Hippocampal formation (tissue), 2 donors: ENCODE results near the gene IL17RE.
A peak's percentile ranks its signal among the peaks of the same experiment; 100 is the strongest.
"Not testable (repeated sequence)": the region's sequence is repeated elsewhere in the genome, so short reads cannot be mapped to it uniquely, and the experiment has no call there.

ENCODE experiments used
- DNase-seq, 2 donors: peaks; one replicate each; lab custom pipeline; 2025; lab: John Stamatoyannopoulos, UW

The IL17RE gene

DNA sequence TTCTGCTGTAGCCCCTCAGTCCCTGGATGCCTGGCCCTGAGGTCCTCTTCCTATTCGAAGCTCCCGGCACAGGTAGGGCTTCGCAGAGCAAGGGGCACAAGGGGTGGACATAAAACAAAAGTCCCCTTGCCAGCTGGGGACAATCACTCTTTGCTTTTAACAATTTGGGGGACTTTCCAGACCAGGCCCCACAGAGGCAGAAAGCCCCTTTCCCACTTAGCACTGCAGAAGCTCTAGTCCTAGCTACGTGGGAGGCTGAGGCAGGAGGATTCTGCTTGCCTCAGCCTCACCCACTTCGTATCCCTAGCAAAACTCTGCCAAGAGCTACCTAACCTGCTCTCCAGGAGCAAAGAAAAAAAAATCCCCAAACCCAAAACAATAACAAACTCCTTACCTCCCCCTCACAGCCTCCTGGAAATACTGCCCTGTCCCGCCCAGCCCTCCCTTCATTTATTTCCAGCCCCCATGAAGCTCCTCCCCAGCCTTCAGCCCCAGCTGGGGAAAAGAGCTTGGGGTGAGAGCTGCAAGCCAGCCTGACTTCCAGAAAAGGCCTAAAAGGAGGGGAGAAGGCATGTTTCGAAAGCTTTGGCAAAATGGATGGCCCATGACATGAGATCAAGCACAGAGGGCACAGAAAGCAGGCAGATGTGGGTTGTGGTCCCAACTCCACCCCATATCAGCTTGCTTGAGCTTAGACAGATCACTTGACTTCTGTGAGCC is 22.7 kb upstream of the IL17RE start, which contains the start of gene CIDEC:
Gene CIDEC, minus strand, starts transcription at position 424 of the 720 bp plus-strand sequence. CDS start 1,767 bp downstream, outside the sequence.
- no peak for DNase-seq

DNA sequence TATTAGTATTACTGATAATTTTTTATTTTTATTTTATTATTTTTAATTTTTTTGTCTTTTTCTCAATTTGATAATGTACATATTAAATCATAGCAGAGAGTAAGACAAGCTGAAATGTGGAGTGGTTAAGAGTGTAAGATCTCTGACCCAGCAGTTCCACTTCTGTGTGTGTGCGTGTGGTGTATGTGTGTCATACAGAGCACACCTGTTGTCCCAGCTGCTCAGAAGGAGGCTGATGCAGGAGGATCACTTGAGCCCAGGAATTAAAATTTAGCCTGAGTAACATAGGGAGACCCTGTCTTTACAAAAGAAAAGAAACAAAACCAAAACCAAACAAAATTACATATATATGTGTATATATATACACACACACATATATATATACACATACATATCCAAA is 21.2 kb upstream of the IL17RE start:
- DNase-seq, result no peak

DNA sequence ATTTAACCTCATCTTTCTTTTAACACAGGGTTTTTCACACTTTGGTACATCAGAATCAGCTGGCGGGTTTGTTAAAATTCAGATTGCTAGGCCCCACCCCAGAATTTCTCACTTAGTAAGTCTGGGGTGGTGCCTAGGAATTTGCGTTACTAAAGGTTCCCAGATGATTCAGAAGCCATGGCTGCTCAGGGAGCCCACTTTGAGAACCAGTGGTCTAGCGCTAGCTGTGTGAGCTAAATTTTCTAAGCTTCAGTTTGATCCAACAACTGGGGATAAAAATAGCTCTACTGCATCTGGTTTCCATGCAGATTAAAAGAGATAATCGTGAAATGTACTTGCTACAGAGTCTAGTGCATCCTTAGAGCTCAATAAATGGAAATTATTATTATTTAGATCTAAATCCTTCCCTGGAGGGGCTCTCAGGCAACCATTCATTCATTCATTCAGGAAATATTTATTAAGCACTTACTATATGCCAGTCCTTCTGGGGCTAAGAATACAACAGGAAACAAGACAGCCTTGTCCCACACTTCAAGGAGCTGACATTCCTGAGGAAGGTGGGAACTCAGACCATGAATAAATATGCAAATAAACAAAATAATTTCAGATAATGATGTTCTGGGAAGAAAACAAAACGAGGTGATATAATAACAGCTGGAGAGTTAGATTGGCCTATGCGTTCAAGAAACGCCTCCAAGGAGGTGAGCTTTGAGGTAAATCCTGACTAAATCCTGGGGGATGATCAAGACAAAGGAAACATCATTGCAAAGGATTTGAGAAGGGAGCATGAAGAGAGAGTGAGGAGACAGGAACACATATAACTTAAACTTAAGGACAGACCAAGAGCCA is 18.7 kb upstream of the IL17RE start:
- DNase-seq, result no peak

DNA sequence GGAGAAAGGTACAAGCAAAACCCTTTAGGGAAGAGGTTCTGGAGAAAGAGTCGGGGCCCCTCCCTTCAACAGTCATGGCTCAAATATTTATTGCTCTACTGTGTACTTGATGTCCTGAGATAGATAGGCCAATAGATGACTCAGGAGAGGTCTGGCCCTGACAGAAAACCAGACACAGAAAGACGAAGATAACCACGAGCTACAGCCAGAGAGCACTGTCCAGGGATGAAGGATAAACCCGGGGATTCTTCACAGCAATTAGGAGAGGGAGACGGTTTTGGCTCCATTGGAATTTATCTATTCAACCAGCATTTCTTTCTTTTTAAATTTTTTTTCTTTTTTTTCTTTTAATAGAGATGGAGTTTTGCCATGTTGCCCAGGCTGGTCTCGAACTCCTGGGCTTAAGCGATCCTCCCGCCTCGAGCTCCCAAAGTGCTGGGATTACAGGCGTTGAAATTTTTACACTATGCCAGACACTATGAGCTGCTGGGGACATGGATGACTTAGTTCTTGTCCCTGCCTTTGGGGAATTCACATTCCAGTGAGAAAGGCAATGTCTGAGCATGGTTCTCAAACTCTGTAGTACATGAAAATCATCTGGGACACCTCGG is 18.0 kb upstream of the IL17RE start:
- no peak for DNase-seq

DNA sequence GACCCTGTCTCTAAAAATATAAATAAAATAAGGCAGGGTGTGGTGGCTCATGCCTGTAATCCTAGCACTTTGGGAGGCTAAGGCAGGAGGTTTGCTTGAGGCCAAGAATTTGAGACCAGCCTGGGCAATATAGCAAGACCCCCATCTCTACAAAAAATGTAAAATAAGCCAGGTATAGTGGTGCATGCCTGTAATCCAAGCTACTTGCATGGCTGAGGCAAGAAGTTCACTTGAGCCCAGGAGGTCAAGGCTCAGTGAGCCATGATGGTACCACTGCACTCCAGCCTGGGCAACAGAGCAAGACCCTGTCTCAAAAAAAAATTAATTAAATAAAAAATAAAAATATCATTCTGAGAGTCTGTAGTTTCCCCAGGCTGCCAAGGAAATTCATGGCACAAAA is 16.3 kb upstream of the IL17RE start:
- DNase-seq, result no peak

DNA sequence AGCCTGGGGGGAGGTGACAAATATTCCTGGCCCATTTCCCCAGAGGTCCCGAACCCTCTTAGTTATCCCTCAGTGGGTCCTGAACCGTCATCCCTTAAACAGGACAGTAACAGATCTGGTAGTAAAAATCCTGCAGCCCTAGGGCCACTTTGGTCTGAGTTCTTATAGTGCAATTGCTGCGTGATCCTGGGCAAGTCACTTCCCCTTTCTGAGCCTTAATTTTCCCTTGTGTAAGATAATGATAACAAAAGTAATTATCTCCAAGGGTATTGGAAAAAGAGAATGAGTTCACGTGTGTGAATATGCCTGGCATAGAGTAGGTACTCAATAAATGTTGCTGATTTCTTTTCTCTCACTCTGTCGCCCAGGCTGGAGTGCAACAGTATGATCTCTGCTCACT is 15.2 kb upstream of the IL17RE start:
- no peak for DNase-seq

DNA sequence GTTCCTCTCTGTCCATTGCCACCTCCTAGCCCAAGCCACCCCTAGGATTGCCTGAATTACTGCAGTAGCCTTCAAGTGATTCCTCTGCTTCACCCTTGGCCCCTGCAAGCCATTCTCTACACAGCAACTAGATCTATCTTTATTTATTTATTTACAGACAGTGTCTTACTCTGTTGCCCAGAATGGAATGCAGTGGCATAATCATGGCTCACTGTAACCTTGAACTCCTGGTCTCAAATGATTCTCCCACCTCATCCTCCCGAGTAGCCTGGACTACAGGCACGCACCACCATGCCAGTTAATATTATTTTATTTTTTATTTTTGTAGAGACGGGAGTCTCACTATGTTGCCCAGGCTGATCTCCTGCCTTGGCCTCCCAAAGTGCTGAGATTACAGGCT is 14.1 kb upstream of the IL17RE start:
- no peak for DNase-seq

DNA sequence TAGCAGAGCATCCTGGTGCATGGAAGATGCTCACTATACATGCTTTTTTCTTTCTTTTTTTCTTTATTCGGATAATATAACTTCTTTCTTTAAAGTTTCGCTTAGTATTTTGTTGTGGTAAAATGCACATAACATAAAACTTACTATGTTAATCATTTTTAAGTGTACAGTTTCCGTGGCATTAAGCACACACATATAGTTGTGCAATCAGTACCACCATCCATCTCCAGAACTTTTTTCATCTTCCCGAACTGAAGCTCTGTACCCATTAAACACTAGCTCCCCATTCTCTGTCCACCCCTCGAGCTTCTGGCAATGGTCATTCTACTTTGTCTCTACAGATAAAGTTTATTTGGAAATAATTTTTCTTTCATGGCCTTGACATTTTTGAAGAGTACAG is 13.2 kb upstream of the IL17RE start:
- DNase-seq, result no peak

DNA sequence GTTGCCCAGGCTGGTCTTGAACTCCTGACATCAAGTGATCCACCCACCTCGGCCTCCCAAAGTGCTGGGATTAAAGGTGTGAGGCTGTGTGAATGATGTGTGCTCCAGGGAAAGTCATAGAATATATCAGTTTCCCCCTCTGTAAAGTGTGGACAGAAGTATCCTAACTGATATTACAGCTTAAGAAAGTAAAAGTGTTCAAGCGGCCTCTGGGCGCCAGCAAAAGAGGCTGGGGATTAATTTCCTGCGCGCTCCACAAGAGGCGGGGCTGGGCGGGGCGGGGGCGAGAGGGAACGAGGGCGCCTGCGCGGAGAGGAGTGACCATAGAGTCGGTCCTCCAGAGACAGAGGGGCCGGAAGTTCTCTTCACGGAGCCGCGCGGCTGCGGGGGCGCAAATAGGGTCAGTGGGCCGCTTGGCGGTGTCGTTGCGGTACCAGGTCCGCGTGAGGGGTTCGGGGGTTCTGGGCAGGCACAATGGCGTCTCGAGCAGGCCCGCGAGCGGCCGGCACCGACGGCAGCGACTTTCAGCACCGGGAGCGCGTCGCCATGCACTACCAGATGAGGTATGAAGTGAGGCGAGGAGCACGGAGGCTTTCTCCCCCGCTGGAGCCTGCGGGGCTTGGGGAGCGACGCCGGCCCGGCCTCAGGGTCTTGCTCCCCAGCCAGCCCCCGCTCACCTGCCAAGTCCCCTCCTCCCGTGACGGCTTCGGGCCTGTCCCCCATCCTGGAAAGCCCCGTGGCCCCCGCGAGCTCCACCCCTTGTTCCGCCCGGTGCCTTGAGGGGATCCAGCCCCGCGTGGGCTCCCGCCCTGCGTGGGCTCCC is 12.2 kb upstream of the IL17RE start, which contains the start of gene JAGN1:
Gene JAGN1, plus strand, starts transcription at position 362 of the 823 bp plus-strand sequence. Its CDS starts 113 bp downstream, at position 475.
- DNase-seq, result peak; percentile 86 to 91

DNA sequence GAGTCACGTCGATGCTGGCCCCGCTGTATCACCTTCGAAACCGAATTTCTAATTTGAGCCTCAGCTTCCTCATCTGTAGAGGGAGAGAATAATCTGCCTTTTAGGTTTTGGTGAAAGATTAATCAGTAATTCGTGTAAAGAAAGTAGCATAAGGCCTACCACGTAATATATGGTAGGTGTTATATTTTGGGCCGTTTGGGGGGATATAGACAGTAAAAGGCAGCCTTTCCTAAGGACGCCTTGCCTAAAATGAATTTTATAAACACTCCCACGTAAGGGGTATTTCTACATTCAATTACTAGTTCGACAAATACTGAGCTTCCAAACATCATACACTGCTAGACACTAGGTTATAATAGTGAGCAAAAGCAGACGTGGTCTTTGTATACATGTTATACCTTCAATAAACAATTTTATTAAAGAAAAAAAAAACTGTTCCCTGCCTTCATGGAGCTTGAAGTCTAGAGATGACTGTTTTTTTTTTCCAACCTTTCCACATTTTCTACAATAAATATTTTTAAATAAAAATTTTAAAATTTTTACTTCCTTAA is 11.5 kb upstream of the IL17RE start:
- DNase-seq, result no peak

DNA sequence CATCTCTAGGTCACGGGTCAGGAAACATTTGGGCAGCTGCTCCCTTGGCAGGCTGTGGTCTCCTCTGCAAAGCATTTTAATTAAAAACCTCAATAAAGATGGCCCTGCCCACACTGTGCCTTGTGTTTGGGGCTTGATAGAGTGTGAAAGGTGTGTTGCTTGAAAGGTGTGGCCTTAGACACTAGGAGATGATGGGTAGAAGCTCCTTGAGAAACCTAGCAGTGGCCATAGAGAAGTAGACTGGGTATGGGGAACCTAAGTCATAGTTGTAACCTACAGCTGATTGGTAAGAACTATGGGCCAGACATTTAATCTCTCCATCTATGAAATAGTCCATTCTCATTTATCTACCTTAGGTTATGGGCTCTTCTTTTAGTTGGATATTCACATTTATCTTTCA is 8.9 kb upstream of the IL17RE start:
- no peak for DNase-seq

DNA sequence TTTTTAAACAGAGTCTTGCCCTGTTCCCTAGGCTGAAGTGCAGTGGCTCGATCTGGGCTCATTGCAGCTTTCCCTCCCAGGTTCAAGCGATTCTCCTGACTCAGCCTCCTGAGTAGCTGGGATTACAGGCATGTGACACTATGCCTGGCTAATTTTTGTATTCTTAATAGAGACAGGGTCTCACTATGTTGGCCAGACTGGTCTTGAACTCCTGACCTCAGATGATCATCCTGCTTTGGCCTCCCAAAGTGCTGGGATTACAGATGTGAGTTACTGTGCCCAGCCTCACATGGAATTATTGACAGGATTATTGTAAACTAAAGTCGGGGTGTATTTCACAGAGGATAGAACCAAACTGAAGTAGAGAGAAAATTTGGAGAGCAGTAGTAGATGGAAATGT is 6.9 kb upstream of the IL17RE start:
- DNase-seq, result not testable (repeated sequence)

DNA sequence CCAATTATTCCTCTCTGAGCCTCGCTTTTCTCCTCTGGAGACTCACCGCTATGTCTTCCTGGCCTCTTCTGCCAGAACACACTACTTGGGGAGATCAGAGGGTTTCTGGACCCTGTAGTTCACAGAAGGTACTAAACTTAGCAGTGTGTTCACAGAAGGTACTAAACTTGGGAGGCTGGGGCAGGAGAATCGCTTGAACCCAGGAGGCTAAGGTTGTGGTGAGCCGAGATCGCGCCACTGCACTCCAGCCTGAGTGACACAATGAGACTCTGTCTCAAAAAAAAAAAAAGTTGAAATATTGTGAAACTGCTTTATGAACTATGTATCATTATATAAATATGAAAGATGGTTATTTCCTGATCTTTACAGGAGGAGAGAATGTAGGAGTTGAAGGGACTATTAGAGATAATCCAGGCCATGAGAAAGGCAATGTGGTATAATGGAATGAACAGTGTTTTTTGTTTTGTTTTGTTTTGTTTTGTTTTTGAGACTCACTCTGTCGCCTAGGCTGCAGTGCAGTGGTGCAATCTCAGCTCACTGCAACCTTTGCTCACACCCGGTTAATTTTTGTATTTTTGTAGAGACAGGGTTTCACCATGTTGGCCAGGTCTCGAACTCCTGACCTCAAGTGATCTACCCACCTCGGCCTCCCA is 5.8 kb upstream of the IL17RE start:
- not testable (repeated sequence) for DNase-seq

DNA sequence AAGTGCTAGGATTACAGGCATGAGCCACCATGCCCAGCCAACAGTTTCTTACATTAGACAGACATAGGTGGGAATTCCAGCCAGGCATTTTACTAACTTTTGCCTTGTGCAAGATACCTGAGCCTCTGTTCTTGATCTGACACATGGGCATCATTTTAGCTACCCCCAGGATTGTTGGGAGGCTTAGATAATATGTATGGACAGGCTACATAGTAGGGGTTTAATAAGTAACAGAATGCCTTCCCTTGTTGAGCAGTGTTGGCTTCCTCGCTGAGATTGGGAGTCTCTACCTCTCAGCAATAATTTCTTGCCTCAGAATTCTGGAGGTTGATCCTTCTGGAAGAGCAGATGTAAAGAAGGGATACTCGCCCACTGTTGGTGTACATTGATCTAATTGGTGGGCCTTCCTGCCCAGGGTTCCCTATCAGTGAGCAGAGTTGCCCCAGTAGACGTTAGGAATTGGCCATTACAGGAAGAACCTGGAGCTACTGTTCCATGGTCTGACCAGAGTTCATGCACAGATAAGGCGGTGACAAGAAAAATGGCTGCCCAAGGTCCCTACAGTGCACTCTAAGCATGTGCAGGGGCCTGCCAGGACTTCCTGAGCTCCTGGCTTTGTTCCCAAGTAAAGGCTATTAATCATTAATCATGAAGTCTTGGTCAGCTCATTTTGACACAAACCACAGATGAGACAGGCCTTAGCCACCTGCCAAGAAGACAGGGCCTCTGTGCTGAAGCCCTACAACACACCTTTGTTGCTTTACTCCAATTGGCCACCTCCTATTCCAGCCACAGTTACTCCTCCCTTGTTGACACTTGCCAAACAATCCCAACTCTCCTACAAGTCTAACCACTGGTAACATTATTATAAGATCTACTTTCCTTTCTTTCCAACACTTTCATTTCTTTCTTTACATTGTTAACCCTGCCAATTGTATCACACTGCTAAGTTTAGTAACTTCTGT is 5.0 kb upstream of the IL17RE start:
- no peak for DNase-seq

DNA sequence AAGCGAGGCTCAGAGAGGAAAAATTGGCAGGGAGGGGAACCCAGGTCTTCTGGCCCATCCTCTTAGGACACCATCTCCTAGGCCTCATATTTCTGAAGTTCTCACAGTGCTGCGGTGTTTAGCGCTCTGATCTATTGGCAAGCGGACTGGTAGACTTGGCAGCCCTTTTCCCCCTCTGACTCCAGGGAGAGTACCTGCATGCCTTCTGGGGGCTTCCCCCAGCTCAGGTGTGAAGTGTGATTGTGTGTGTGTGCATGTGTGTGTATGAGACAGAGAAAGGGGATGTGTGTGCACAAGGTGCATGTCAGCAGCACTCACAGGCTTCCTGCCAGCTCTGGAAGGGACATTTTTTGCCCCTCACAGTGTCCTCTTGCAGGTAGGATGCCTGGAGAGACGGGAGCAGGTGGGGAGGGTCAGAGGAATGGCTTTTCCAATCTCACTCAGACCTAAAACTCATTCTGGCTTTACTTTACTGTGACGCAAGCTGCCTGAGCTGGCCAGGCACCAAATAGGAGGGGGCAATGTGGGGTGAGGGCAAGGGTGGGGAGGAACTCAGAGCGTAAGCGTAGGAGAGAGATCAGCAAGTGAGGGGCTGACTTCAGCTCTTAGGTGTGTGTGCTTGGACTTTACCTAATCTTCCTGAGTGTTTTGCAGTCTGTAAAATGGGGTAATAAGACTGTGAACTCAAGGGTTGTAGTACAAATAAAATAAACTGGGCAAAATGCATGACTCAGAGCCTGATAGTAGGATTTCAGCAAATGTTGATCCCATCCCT is 4.0 kb upstream of the IL17RE start:
- no peak for DNase-seq

DNA sequence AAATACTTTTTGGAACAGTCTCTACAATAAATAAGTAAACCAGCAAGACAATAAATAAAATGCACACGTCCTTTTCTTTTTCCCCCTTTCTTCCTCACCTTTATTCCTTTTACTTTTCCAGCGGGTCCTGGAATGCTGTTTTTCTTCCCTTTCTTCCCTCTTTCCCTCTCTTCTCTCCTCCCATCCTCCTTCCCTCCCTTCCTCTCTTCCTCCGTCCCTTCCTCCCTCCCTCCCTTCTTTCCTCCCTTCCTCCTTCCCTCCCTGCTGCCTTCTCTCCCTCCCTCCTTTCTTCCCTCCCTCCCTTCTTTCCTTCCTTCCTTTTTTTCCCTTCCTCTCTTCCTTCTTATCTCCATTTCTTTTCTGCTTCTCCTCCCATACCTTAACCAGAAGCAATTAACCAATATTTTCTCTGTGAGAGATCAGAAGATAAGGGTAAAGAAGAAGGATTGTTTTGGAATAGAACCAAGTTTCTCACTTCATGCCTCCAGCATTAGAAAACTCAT is 3.3 kb upstream of the IL17RE start:
- DNase-seq, result no peak

DNA sequence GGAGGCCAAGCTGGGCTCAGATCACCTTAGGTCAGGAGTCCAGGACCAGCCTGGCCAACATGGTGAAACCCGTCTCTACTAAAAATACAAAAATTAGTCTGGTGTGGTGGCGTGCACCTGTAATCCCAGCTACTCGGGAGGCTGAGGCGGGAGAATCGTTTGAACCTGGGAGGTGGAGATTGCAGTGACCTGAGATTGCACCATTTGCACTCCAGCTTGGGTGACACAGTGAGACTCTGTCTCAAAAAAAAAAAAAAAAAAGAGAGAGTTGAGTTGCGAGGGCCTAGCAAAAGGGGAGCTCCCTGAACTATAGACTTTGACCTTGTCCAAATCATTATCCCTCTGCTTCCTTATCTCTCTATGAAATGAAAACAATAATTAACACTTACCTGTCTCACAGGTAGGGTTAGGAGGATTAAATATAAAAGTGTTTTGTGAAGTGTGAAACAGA is 1.7 kb upstream of the IL17RE start:
- not testable (repeated sequence) for DNase-seq

DNA sequence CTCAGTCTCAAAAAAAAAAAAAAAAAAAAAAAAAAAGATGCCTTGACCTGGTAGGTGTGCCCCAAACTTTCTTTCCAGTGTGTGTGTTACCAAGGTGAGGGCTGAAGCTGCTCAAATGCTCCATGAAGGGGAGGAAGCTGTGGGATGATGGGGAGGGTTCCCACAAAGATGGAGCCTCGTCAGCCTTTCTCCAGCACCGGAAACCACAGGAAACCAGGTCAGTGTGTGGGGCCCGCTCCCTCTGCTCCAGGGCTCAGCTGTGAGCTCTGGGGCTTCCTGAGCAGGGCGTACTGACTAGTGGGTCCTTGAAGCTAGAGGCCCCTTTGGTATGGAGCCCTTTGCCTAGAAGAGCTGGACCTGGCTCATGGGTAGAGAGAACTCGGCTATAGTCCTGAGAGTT is 681 bp upstream of the IL17RE start:
- no peak for DNase-seq

DNA sequence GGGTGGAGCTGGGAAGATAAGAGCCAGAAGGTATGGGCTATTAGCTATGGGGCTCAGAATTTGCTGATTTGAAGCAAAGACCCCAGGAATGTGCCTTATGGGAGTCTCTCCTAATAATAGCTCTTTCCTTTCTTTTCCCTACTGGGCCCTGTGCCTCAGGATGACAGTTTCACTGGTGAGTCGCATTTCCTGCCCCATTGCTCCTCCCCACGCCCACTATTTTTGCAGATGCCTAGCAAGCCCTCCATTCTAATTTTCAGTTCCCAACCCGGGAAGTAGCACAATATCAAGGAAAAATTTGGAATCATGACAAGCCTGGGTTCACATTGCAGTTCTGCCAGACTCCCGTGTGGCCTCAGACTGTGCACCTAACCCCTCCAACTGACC is 583 bp downstream of the IL17RE start:
- DNase-seq, result no peak
